ENCODE measurements around the gene RERE. TPM values are rescaled to one million over a fixed set of nuclear protein-coding genes. Genes with fewer than 3 reads are reported as not detected.
A peak's percentile ranks its signal among the peaks of the same experiment; 100 is the strongest.

RERE gene
- total RNA-seq, 1 donor from 2014 or later, result 76.8 TPM

DNA sequence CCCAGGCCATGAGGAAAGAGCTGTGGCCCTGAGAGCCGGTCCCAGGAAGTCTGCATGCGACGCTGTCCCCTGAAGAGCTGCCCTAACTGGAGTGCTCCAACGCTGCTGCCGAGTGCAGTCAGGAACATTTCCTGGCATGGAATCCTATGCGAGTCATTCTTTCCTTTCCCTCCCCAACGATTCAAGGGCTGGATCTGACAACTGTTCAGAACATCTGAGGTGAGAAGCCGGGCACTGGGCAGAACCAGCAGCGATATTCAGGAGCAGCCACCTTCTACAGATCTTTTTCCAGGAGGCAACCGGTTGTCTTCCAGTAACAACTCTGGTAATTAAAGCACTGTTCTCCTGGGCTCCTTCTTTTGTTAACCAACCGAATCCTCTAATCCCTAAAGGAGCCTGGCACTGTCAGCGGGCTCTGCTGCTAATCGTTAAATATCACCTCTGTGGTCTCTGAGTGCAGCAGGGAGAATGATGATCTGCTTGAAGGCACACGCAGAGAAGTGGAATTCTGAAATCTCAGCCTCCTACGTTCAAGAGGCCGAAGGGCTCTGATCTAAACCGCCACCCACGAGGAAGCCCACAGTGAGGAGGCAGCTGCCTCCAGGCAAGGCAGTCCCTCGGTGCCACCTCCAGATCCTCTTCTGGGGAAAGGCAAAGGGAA is 443.7 kb downstream of the RERE start:
- Mint-ChIP-seq H3K36me3 (ENCODE audit: unreplicated experiment) (no peaks in the 10 kb centered on the region), H3K27ac (ENCODE audit: unreplicated experiment) (peak overlapping the region; percentile 94), H3K27me3 (ENCODE audit: unreplicated experiment) (no peaks in the 10 kb centered on the region), H3K4me3 (ENCODE audit: unreplicated experiment) (peak overlapping the region; percentile 28), H3K9me3 (ENCODE audit: unreplicated experiment) (no peaks in the 10 kb centered on the region), H3K4me1 (ENCODE audit: unreplicated experiment) (peaks cover 61% of the 10 kb centered on the region)
- TF ChIP-seq, protein P1, sequence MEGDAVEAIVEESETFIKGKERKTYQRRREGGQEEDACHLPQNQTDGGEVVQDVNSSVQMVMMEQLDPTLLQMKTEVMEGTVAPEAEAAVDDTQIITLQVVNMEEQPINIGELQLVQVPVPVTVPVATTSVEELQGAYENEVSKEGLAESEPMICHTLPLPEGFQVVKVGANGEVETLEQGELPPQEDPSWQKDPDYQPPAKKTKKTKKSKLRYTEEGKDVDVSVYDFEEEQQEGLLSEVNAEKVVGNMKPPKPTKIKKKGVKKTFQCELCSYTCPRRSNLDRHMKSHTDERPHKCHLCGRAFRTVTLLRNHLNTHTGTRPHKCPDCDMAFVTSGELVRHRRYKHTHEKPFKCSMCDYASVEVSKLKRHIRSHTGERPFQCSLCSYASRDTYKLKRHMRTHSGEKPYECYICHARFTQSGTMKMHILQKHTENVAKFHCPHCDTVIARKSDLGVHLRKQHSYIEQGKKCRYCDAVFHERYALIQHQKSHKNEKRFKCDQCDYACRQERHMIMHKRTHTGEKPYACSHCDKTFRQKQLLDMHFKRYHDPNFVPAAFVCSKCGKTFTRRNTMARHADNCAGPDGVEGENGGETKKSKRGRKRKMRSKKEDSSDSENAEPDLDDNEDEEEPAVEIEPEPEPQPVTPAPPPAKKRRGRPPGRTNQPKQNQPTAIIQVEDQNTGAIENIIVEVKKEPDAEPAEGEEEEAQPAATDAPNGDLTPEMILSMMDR (IDR thresholded peaks at IDR 0.05), result no peak
- no peak for DNase-seq (ENCODE audit: extremely low spot score, unreplicated experiment)

DNA sequence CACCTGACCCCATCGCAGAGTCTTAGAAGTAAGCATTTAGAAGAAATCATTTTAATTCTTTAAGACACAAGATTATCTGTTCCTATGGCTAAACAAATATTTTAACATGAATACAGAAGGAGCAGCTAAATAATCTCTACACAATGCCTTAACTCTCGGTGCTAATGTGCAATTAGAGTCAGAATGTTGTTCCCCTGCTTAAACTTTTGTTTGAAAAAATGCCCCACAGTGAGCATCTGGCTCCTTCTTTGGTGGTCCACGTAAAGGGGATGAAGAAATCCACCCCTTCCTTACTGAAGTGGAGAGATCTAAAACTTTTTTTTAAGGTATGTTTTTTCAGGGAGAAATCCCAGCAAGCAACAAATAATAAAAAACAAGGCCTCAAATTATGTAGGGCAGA is 444.3 kb downstream of the RERE start:
- H3K9me3 Mint-ChIP-seq (ENCODE audit: unreplicated experiment), result no peaks in the 10 kb centered on the region
- peak overlapping the region; percentile 94 for H3K27ac Mint-ChIP-seq (ENCODE audit: unreplicated experiment)

DNA sequence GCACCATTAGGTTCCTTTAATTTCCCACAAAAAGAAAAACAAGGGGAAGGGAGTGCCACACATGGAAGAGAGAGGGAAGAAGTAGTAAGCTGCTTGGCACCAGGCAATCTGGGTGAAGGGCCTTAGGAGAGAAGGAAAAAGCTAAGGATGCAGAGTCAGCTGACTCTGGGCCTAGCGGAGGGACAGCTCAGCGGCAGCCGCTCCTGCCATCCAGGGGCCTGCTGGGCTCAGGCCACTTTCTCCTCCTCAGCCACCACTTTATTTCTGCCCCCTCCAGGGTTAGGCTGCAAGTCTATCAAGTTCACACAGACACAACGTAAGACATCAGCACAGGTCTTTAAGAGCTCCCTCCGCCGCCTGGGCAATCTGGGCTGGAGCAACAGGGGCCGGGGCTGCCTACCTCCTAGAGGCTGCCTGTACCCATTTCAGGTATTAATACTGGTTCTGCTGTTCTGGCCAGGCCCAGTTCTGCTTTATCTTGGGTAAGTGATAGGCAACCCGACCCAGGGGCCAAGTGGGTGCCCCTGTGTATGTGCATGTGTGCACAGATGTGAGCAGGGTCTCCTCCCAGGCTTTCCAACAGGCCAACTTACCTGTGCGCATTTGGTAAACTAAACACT is 446.0 kb downstream of the RERE start:
- Mint-ChIP-seq H3K4me3 (ENCODE audit: unreplicated experiment) (no peak overlapping the region), H3K27ac (ENCODE audit: unreplicated experiment) (peak overlapping the region; percentile 18), H3K9me3 (ENCODE audit: unreplicated experiment) (no peaks in the 10 kb centered on the region), H3K36me3 (ENCODE audit: unreplicated experiment) (no peaks in the 10 kb centered on the region), H3K4me1 (ENCODE audit: unreplicated experiment) (peaks cover 63% of the 10 kb centered on the region), H3K27me3 (ENCODE audit: unreplicated experiment) (no peaks in the 10 kb centered on the region)
- no peak for DNase-seq (ENCODE audit: extremely low spot score, unreplicated experiment)
- TF ChIP-seq, protein P1 (IDR thresholded peaks at IDR 0.05), result no peak

More for the DNA sequence above, 444.3 kb downstream of the RERE start:
- H3K4me3 Mint-ChIP-seq (ENCODE audit: unreplicated experiment), result no peak overlapping the region
- TF ChIP-seq, protein P1 (IDR thresholded peaks at IDR 0.05), result no peak
- H3K36me3 Mint-ChIP-seq (ENCODE audit: unreplicated experiment), result no peaks in the 10 kb centered on the region
- H3K4me1 Mint-ChIP-seq (ENCODE audit: unreplicated experiment), result peaks cover 55% of the 10 kb centered on the region
- no peaks in the 10 kb centered on the region for H3K27me3 Mint-ChIP-seq (ENCODE audit: unreplicated experiment)
- DNase-seq (ENCODE audit: extremely low spot score, unreplicated experiment), result no peak

DNA sequence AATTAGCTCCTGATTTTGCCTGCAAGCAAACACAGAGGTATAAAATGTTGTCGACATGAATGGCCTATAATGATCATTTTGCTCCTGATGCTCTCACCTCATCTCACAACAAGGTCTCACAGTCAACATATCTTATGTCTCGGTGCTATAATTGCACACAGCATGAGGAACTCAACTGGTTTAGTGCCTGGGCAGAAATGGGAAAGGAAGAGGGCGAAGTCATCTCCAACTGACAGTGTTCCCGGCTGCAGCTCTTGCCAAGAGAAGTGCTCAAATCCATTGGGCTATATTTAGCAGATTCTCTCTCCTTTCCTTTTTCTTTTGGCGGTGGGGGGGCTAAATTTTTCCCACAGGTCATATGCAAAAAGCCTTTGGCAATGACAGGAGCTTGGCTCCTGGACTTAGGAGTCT is 446.5 kb downstream of the RERE start:
- peaks cover 63% of the 10 kb centered on the region for H3K4me1 Mint-ChIP-seq (ENCODE audit: unreplicated experiment)
- H3K4me3 Mint-ChIP-seq (ENCODE audit: unreplicated experiment), result no peak overlapping the region
- no peaks in the 10 kb centered on the region for H3K36me3 Mint-ChIP-seq (ENCODE audit: unreplicated experiment)
- H3K27me3 Mint-ChIP-seq (ENCODE audit: unreplicated experiment), result no peaks in the 10 kb centered on the region
- TF ChIP-seq, protein P1 (IDR thresholded peaks at IDR 0.05), result no peak
- peak overlapping the region; percentile 5 for H3K27ac Mint-ChIP-seq (ENCODE audit: unreplicated experiment)
- DNase-seq (ENCODE audit: extremely low spot score, unreplicated experiment), result no peak
- H3K9me3 Mint-ChIP-seq (ENCODE audit: unreplicated experiment), result no peaks in the 10 kb centered on the region

DNA sequence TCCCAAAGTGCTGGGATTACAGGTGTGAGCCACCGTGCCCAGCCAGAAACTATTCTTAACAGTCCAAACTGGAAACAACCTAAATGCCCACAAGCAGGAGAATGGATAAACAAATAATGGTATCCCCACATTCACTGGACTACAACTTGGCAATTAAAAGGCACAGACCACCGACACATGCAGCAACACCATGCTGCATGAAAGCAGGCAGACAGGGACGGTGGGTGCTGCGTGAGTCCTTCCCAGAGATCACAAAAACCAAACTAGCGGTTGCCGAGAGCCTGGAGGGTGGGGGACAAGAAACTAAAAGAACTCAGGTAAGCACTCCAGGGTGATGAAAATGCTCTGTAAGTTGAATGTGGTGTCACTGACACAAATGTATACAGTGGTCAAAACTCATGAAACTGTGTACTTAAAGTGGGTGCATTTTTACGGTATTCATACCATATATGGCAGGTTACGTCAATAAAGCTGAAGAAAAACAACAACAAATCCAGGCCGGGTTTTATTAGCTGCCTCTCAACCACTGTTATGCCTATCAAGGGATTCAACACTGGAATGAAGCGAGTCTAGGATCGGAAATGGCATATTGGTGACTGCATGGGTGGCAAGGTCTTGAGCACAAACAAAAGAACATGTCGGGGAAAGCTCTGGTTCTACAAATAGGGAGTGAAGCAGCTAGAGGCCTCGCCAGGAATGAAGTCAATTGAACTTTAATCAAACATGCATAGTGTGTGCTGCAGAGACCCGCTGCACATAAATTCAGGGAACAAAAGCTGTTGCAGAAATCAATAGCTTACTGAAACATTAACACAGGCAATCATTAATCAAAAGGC is 447.2 kb downstream of the RERE start:
- DNase-seq (ENCODE audit: extremely low spot score, unreplicated experiment), result no peak

More for the DNA sequence above, 447.2 kb downstream of the RERE start:
- no peak overlapping the region for H3K4me3 Mint-ChIP-seq (ENCODE audit: unreplicated experiment)
- TF ChIP-seq, protein P1 (IDR thresholded peaks at IDR 0.05), result no peak
- no peaks in the 10 kb centered on the region for H3K27me3 Mint-ChIP-seq (ENCODE audit: unreplicated experiment)
- peaks cover 63% of the 10 kb centered on the region for H3K4me1 Mint-ChIP-seq (ENCODE audit: unreplicated experiment)
- H3K9me3 Mint-ChIP-seq (ENCODE audit: unreplicated experiment), result no peaks in the 10 kb centered on the region
- H3K36me3 Mint-ChIP-seq (ENCODE audit: unreplicated experiment), result peaks cover 3% of the 10 kb centered on the region
- H3K27ac Mint-ChIP-seq (ENCODE audit: unreplicated experiment), result peak overlapping the region; percentile 5
